ENCODE results near the gene PARP12. TPM values are rescaled to one million over a fixed set of nuclear protein-coding genes. Genes with fewer than 3 reads are reported as not detected.

PARP12 gene
- total RNA-seq, 2 donors from 2014 or later = 17.4 to 43.6 TPM

- no peaks in the 10 kb centered on the region for H3K9me3 Mint-ChIP-seq
- H3K4me1 Mint-ChIP-seq = no peaks in the 10 kb centered on the region
- no peak for ATAC-seq (replicated peaks)
- H3K36me3 Mint-ChIP-seq (ENCODE audit: low read depth) = no peaks in the 10 kb centered on the region
- H3K4me3 Mint-ChIP-seq = no peak overlapping the region
- H3K27me3 Mint-ChIP-seq = no peaks in the 10 kb centered on the region
- H3K27ac Mint-ChIP-seq = peak overlapping the region; percentile 22
Observed at GRCh38 chr7:139990571-139991268, 72.0 kb downstream of the PARP12 start.

GRCh38 chr7:139990142-139990535 lies 72.6 kb downstream of the PARP12 start:
- Mint-ChIP-seq H3K4me1 (no peaks in the 10 kb centered on the region), H3K4me3 (no peak overlapping the region), H3K27ac (peak overlapping the region; percentile 4), H3K36me3 (ENCODE audit: low read depth) (no peaks in the 10 kb centered on the region), H3K27me3 (no peaks in the 10 kb centered on the region), H3K9me3 (no peaks in the 10 kb centered on the region)
- ATAC-seq (replicated peaks) = no peak

GRCh38 chr7:139989366-139990141 lies 73.2 kb downstream of the PARP12 start:
- Mint-ChIP-seq H3K27me3 (no peaks in the 10 kb centered on the region), H3K36me3 (ENCODE audit: low read depth) (no peaks in the 10 kb centered on the region), H3K4me3 (no peak overlapping the region), H3K4me1 (no peaks in the 10 kb centered on the region), H3K9me3 (no peaks in the 10 kb centered on the region), H3K27ac (peak overlapping the region; percentile 4)
- no peak for ATAC-seq (replicated peaks)

- ATAC-seq (replicated peaks) = no peak
- Mint-ChIP-seq H3K27me3 (no peaks in the 10 kb centered on the region), H3K4me1 (no peaks in the 10 kb centered on the region), H3K4me3 (no peak overlapping the region), H3K9me3 (no peaks in the 10 kb centered on the region), H3K27ac (no peak overlapping the region), H3K36me3 (ENCODE audit: low read depth) (no peaks in the 10 kb centered on the region)
Observed at GRCh38 chr7:139987691-139988516, 74.8 kb downstream of the PARP12 start.

- H3K27me3 Mint-ChIP-seq = no peaks in the 10 kb centered on the region
- no peaks in the 10 kb centered on the region for H3K36me3 Mint-ChIP-seq (ENCODE audit: low read depth)
- no peak overlapping the region for H3K27ac Mint-ChIP-seq
- H3K4me1 Mint-ChIP-seq = peaks cover 1% of the 10 kb centered on the region
- no peaks in the 10 kb centered on the region for H3K9me3 Mint-ChIP-seq
- no peak overlapping the region for H3K4me3 Mint-ChIP-seq
- no peak for ATAC-seq (replicated peaks)
Observed at GRCh38 chr7:139985811-139986210, 76.9 kb downstream of the PARP12 start.

GRCh38 chr7:139984642-139985539 lies 77.9 kb downstream of the PARP12 start:
- H3K4me3 Mint-ChIP-seq = no peak overlapping the region
- no peaks in the 10 kb centered on the region for H3K36me3 Mint-ChIP-seq (ENCODE audit: low read depth)
- no peaks in the 10 kb centered on the region for H3K9me3 Mint-ChIP-seq
- no peak for ATAC-seq (replicated peaks)
- H3K4me1 Mint-ChIP-seq = peaks cover 9% of the 10 kb centered on the region
- H3K27me3 Mint-ChIP-seq = no peaks in the 10 kb centered on the region
- peak overlapping the region; percentile 49 for H3K27ac Mint-ChIP-seq

- H3K36me3 Mint-ChIP-seq (ENCODE audit: low read depth) = no peaks in the 10 kb centered on the region
- H3K4me1 Mint-ChIP-seq = peaks cover 9% of the 10 kb centered on the region
- H3K27me3 Mint-ChIP-seq = no peaks in the 10 kb centered on the region
- H3K9me3 Mint-ChIP-seq = no peaks in the 10 kb centered on the region
- no peak overlapping the region for H3K27ac Mint-ChIP-seq
- H3K4me3 Mint-ChIP-seq = no peak overlapping the region
- no peak for ATAC-seq (replicated peaks)
Observed at GRCh38 chr7:139982927-139983920, 79.5 kb downstream of the PARP12 start.

GRCh38 chr7:139981511-139981895 lies 81.2 kb downstream of the PARP12 start:
- H3K27ac Mint-ChIP-seq = peak overlapping the region; percentile 96
- peak overlapping the region; percentile 89 for H3K4me3 Mint-ChIP-seq

GRCh38 chr7:139976838-139977656 lies 85.7 kb downstream of the PARP12 start:
- Mint-ChIP-seq H3K4me3 (no peak overlapping the region), H3K36me3 (ENCODE audit: low read depth) (no peaks in the 10 kb centered on the region), H3K4me1 (peaks cover 9% of the 10 kb centered on the region), H3K9me3 (no peaks in the 10 kb centered on the region), H3K27ac (peak overlapping the region; percentile 58), H3K27me3 (no peaks in the 10 kb centered on the region)
- ATAC-seq (replicated peaks) = no peak

More at GRCh38 chr7:139981511-139981895, 81.2 kb downstream of the PARP12 start:
- H3K9me3 Mint-ChIP-seq = no peaks in the 10 kb centered on the region
- ATAC-seq (replicated peaks) = no peak
- H3K4me1 Mint-ChIP-seq = peaks cover 9% of the 10 kb centered on the region
- H3K36me3 Mint-ChIP-seq (ENCODE audit: low read depth) = no peaks in the 10 kb centered on the region
- no peaks in the 10 kb centered on the region for H3K27me3 Mint-ChIP-seq

GRCh38 chr7:139976055-139976837 lies 86.5 kb downstream of the PARP12 start:
- Mint-ChIP-seq H3K27ac (peak overlapping the region; percentile 58), H3K36me3 (ENCODE audit: low read depth) (no peaks in the 10 kb centered on the region), H3K4me3 (no peak overlapping the region), H3K9me3 (no peaks in the 10 kb centered on the region), H3K4me1 (peaks cover 9% of the 10 kb centered on the region), H3K27me3 (no peaks in the 10 kb centered on the region)
- no peak for ATAC-seq (replicated peaks)

- Mint-ChIP-seq H3K36me3 (ENCODE audit: low read depth) (no peaks in the 10 kb centered on the region), H3K4me1 (no peaks in the 10 kb centered on the region), H3K4me3 (no peak overlapping the region), H3K27ac (no peak overlapping the region), H3K9me3 (no peaks in the 10 kb centered on the region), H3K27me3 (no peaks in the 10 kb centered on the region)
- ATAC-seq (replicated peaks) = no peak
Observed at GRCh38 chr7:139974179-139974811, 88.5 kb downstream of the PARP12 start.
